Measurements from ENCODE around the gene ESRRA. TPM values are rescaled to one million over a fixed set of nuclear protein-coding genes. Genes with fewer than 3 reads are reported as not detected.

ESRRA gene
- total RNA-seq, 1 experiment from 2014 or later, result 111 TPM

DNA sequence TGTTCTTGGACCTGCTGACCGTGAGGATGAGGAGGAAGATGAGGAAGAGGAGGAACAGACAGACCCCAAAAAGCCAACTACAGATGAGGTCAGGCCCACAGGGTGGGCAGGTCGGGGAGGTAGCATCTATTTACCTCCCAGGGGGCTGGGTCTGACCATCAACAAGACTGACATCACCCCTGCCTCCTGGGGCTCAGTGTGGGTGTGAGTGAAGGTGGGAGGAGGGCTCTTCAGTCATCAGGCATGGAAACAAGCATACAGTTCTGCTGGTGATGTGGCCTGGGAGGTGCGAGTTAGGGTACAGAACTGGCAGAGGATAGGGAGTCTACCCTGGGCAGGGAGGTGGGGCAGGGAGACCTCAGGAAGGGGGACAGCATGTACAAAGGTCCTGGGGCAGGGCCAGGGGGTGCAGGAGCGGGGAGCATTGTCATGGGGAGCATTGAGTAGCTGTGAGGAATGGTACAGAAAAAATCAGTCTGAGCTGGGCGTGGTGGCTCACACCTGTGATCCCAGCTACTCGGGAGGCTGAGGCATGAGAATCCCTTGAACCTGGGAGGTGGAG, 45.1 kb upstream of the ESRRA start:
- no peak overlapping the region for H3K4me2 ChIP-seq (ENCODE audit: low read length)
- no peak for TF ChIP-seq EZH2 (IDR thresholded peaks at IDR 0.05; ENCODE audit: low read length, unreplicated experiment)
- TF ChIP-seq, protein P1, sequence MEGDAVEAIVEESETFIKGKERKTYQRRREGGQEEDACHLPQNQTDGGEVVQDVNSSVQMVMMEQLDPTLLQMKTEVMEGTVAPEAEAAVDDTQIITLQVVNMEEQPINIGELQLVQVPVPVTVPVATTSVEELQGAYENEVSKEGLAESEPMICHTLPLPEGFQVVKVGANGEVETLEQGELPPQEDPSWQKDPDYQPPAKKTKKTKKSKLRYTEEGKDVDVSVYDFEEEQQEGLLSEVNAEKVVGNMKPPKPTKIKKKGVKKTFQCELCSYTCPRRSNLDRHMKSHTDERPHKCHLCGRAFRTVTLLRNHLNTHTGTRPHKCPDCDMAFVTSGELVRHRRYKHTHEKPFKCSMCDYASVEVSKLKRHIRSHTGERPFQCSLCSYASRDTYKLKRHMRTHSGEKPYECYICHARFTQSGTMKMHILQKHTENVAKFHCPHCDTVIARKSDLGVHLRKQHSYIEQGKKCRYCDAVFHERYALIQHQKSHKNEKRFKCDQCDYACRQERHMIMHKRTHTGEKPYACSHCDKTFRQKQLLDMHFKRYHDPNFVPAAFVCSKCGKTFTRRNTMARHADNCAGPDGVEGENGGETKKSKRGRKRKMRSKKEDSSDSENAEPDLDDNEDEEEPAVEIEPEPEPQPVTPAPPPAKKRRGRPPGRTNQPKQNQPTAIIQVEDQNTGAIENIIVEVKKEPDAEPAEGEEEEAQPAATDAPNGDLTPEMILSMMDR (conservative IDR thresholded peaks at IDR 0.05; ENCODE audit: low read depth, low read length), result no peak
- no peak for TF ChIP-seq EZH2phosphoT487 (IDR thresholded peaks at IDR 0.05; ENCODE audit: borderline replicate concordance, low read length)
- peaks cover 7% of the 10 kb centered on the region for H3K4me1 ChIP-seq (ENCODE audit: insufficient read depth, low read length)
- H3K9me2 ChIP-seq (replicated peaks; ENCODE audit: low read length), result no peaks in the 10 kb centered on the region
- no peak overlapping the region for H3K9ac ChIP-seq (ENCODE audit: low read length)
- peaks cover 50% of the 10 kb centered on the region for H3K36me3 ChIP-seq (ENCODE audit: low read depth, low read length)
- no peaks in the 10 kb centered on the region for H3K9me3 ChIP-seq (ENCODE audit: low read length)
- no peaks in the 10 kb centered on the region for H3F3A ChIP-seq (ENCODE audit: low read length, unreplicated experiment)
- ChIA-PET CTCF (interaction anchor here (1.0 kb wide), 1 partner anchor 8 kb away, joined by 8 read pairs; no protein-coding TSS in a partner anchor), POLR2A (ENCODE audit: unreplicated experiment) (no interaction called here)
- H2AFZ ChIP-seq (ENCODE audit: low read length), result no peak overlapping the region
- no peaks in the 10 kb centered on the region for H3K27me3 ChIP-seq (ENCODE audit: low read length)
- ATAC-seq (no peak), DNase-seq (no peak)
- 0 out of 2 replicates have a peak, but pooled peaks cover 3% of the 10 kb centered on the region for H4K20me1 ChIP-seq (ENCODE audit: low read length)
- H3K79me2 ChIP-seq (ENCODE audit: low read length), result no peaks in the 10 kb centered on the region
- no peak overlapping the region for H3K4me3 ChIP-seq (ENCODE audit: low read length)
- no peak overlapping the region for H3K27ac ChIP-seq (ENCODE audit: low read length)
- intact Hi-C loops (cut with micrococcal nuclease), result no loop called here
- no TSS peak for BruUV-seq (replicated peaks)

DNA sequence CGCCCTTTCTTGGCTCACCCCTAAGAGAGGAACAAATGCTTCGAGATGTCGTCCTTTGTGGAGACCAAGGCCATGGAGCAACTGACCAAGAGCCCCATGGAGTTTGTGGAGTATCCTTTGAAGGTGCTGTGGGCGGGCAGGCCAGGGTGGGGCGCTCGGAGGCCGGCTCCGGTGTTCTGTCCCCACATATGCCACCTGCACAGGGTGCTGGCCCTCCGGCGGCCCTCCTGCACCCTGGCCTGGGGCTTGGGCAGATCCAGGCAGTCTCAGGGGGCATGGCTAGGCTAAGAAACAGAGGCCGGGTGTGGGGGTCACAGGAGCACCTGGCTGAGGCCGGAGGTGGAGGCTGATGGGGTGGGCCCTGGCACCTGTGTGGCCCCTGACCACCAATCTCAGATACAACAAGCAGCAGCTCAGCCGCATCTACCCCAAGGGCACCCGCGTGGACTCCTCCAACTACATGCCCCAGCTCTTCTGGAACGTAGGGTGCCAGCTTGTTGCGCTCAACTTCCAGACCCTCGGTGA, 43.7 kb upstream of the ESRRA start:
- no peak overlapping the region for H3K4me3 ChIP-seq (ENCODE audit: low read length)
- intact Hi-C loops (cut with micrococcal nuclease), result no loop called here
- no peaks in the 10 kb centered on the region for H3K79me2 ChIP-seq (ENCODE audit: low read length)
- BruUV-seq (replicated peaks), result no TSS peak
- TF ChIP-seq, protein P1 (conservative IDR thresholded peaks at IDR 0.05; ENCODE audit: low read depth, low read length), result no peak
- TF ChIP-seq EZH2phosphoT487 (IDR thresholded peaks at IDR 0.05; ENCODE audit: borderline replicate concordance, low read length) (no peak), EZH2 (IDR thresholded peaks at IDR 0.05; ENCODE audit: low read length, unreplicated experiment) (no peak)
- peaks cover 9% of the 10 kb centered on the region for H3K4me1 ChIP-seq (ENCODE audit: insufficient read depth, low read length)
- no peak overlapping the region for H3K27ac ChIP-seq (ENCODE audit: low read length)
- peaks cover 44% of the 10 kb centered on the region for H3K36me3 ChIP-seq (ENCODE audit: low read depth, low read length)
- no peak for ATAC-seq
- no peaks in the 10 kb centered on the region for H3K27me3 ChIP-seq (ENCODE audit: low read length)
- H4K20me1 ChIP-seq (ENCODE audit: low read length), result 0 out of 2 replicates have a peak, but pooled peaks cover 3% of the 10 kb centered on the region
- H3K9ac ChIP-seq (ENCODE audit: low read length), result no peak overlapping the region
- CTCF ChIA-PET, result interaction anchor here (1.0 kb wide), 1 partner anchor 94 kb away, joined by 4 read pairs; no protein-coding TSS in a partner anchor
- H2AFZ ChIP-seq (ENCODE audit: low read length), result no peak overlapping the region
- POLR2A ChIA-PET (ENCODE audit: unreplicated experiment), result no interaction called here
- H3F3A ChIP-seq (ENCODE audit: low read length, unreplicated experiment), result no peaks in the 10 kb centered on the region
- H3K9me2 ChIP-seq (replicated peaks; ENCODE audit: low read length), result no peaks in the 10 kb centered on the region
- H3K4me2 ChIP-seq (ENCODE audit: low read length), result no peak overlapping the region
- no peak for DNase-seq
- H3K9me3 ChIP-seq (ENCODE audit: low read length), result no peaks in the 10 kb centered on the region
